Ectodermal cell (in vitro differentiated cells): ENCODE data around the gene ZNF132. TPM values are rescaled to one million over a fixed set of nuclear protein-coding genes. Genes with fewer than 3 reads are reported as not detected.
A peak's percentile ranks its signal among the peaks of the same experiment; 100 is the strongest.
"Not testable (repeated sequence)": the region's sequence is repeated elsewhere in the genome, so short reads cannot be mapped to it uniquely, and the experiment has no call there.

Experiments
- H3K27ac ChIP-seq: 2 replicates; pipeline ENCODE4 v1.7.0; 2013; ENCODE audit warnings: mild to moderate bottlenecking, low read depth, low read length; ENCODE audit not compliant: insufficient read depth, poor library complexity, severe bottlenecking
- H3K27me3 ChIP-seq: 2 replicates; pipeline ENCODE4 v1.7.0; 2013; ENCODE audit warnings: mild to moderate bottlenecking, low read length; ENCODE audit not compliant: insufficient read depth, control insufficient read depth, poor library complexity, severe bottlenecking
- H3K36me3 ChIP-seq: one replicate; pipeline ENCODE4 v1.7.0; 2013; ENCODE audit warnings: low read length; ENCODE audit not compliant: control insufficient read depth, insufficient read depth
- H3K4me1 ChIP-seq: one replicate; pipeline ENCODE4 v1.7.0; 2013; ENCODE audit warnings: low read length; ENCODE audit not compliant: control insufficient read depth, insufficient read depth
- H3K4me3 ChIP-seq: 2 replicates; pipeline ENCODE4 v1.7.0; 2013; ENCODE audit warnings: low read depth, low read length, control low read depth; ENCODE audit not compliant: insufficient read depth
- H3K9me3 ChIP-seq: 2 replicates; pipeline ENCODE4 v1.7.0; 2013; ENCODE audit warnings: mild to moderate bottlenecking, low read length, moderate library complexity; ENCODE audit not compliant: control insufficient read depth
- WGBS, 2 experiments: methylation state at CpG; one replicate each; pipeline ENCODE4 v1.1.7; 2013; ENCODE audit warnings: missing lambda C conversion rate in 2 of 2; 5-methylcytosine and 5-hydroxymethylcytosine counted together
- polyA plus RNA-seq, 4 experiments: library from polyadenylated mRNA; stranded (reverse); fragments of 50-300 nt; gene quantifications; one replicate each; pipeline ENCODE4 v1.2.3, GENCODE V29; 2013

The ZNF132 gene
- 2.9 TPM for polyA plus RNA-seq (2013, experiment 1 of 4)
- polyA plus RNA-seq (2013, experiment 2 of 4): 3.7 TPM
- polyA plus RNA-seq (2013, experiment 3 of 4): 3.6 TPM
- polyA plus RNA-seq (2013, experiment 4 of 4): 3.8 TPM

- Histone ChIP-seq H3K9me3 (peaks cover 3% of the 10 kb centered on the region), H3K27ac (no peak within 1 kb of the TSS), H3K36me3 (peaks cover 23% of the 10 kb centered on the region), H3K4me1 (no peaks in the 10 kb centered on the region), H3K27me3 (peaks cover 19% of the 10 kb centered on the region), H3K4me3 (peak within 1 kb of the TSS; percentile 69)
- WGBS, 2 experiments: 24 to 27% methylated on average over 59 of the region's 59 CpGs
These were observed at the start of gene ZNF132 for GRCh38 chr19:58439576-58440554. Gene ZNF132 (minus strand): TSS chr19:58440153. CDS start chr19:58439821, 332 bp downstream.

DNA sequence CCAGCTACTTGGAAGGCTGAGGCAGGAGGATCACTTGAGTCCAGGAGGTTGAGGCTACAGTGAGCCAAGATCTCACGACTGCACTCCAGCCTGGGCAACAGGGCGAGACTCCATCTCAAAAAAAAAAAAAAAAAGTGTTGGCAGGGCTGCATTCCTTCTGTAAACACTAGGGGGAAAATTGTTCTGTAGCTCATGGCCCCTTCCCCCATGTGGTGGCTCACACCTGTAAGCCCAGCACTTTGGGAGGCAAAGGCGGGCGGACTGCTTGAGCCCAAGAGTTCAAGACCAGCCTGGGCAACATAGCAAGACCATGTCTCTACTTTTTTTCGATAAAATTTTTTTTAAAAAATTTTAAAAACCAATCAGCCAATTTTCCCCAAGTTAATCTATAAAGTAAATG is 44.4 kb upstream of the ZNF132 start:
- H3K4me1 ChIP-seq, H3K36me3 ChIP-seq, H3K27ac ChIP-seq, H3K9me3 ChIP-seq, H3K27me3 ChIP-seq, H3K4me3 ChIP-seq: not testable (repeated sequence)
- WGBS, 2 experiments: 86 to 92% methylated on average over 5 of the region's 5 CpGs

GRCh38 chr19:58483776-58484175 is 43.8 kb upstream of the ZNF132 start:
- Histone ChIP-seq H3K27ac (no peak overlapping the region), H3K36me3 (no peaks in the 10 kb centered on the region), H3K9me3 (no peaks in the 10 kb centered on the region), H3K4me3 (no peak overlapping the region), H3K4me1 (no peaks in the 10 kb centered on the region), H3K27me3 (no peaks in the 10 kb centered on the region)
- 93 to 99% methylated on average over 2 of the region's 2 CpGs for WGBS, 2 experiments

- no peaks in the 10 kb centered on the region for H3K9me3 ChIP-seq
- no peaks in the 10 kb centered on the region for H3K4me1 ChIP-seq
- no peaks in the 10 kb centered on the region for H3K36me3 ChIP-seq
- WGBS, 2 experiments: 86 to 87% methylated on average over 7 of the region's 7 CpGs
- H3K27ac ChIP-seq: no peak overlapping the region
- H3K27me3 ChIP-seq: no peaks in the 10 kb centered on the region
- H3K4me3 ChIP-seq: no peak overlapping the region
These were observed 42.4 kb upstream of the ZNF132 start for GRCh38 chr19:58482372-58482771.

- no peak overlapping the region for H3K27ac ChIP-seq
- WGBS, 2 experiments: 81 to 84% methylated on average over 2 of the region's 2 CpGs
- H3K36me3 ChIP-seq: no peaks in the 10 kb centered on the region
- H3K4me3 ChIP-seq: no peak overlapping the region
- no peaks in the 10 kb centered on the region for H3K9me3 ChIP-seq
- no peaks in the 10 kb centered on the region for H3K27me3 ChIP-seq
- no peaks in the 10 kb centered on the region for H3K4me1 ChIP-seq
These were observed 40.9 kb upstream of the ZNF132 start for GRCh38 chr19:58480831-58481230.

GRCh38 chr19:58480481-58480830 is 40.5 kb upstream of the ZNF132 start:
- Histone ChIP-seq H3K36me3 (no peaks in the 10 kb centered on the region), H3K4me1 (no peaks in the 10 kb centered on the region), H3K27me3 (no peaks in the 10 kb centered on the region), H3K9me3 (no peaks in the 10 kb centered on the region), H3K27ac (no peak overlapping the region), H3K4me3 (no peak overlapping the region)
- 96% methylated on average over 20 of the region's 20 CpGs for WGBS, 2 experiments

- H3K36me3 ChIP-seq: no peaks in the 10 kb centered on the region
- no peaks in the 10 kb centered on the region for H3K4me1 ChIP-seq
- H3K4me3 ChIP-seq: no peak overlapping the region
- H3K27me3 ChIP-seq: no peaks in the 10 kb centered on the region
- no peak overlapping the region for H3K27ac ChIP-seq
- WGBS, 2 experiments: 89 to 93% methylated on average over 28 of the region's 28 CpGs
- H3K9me3 ChIP-seq: no peaks in the 10 kb centered on the region
These were observed 40.0 kb upstream of the ZNF132 start for GRCh38 chr19:58479736-58480480.

- no peak overlapping the region for H3K4me3 ChIP-seq
These were observed 39.4 kb upstream of the ZNF132 start for GRCh38 chr19:58479303-58479702.

DNA sequence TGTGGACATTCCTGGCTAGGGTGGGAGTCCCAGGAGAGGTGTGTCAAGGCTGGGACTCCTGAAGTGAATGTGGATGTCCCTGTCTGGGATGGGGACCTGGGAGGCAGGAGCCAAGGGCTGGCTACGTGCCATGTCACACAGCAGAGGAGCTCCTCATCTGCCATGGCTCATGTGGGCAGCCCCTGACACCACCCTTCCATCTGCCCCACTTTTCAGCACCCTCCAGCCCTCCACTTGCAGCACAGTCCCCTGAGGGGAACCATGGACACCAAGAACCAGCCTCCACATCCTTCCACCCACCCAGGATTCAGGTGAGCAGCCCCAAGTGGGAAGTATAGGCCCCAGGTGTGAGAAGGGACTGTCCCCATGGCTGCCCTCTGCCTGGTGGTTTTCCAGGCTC is 37.9 kb upstream of the ZNF132 start:
- H3K4me1 ChIP-seq: no peaks in the 10 kb centered on the region
- H3K4me3 ChIP-seq: no peak overlapping the region
- no peak overlapping the region for H3K27ac ChIP-seq
- 89 to 100% methylated on average over 1 of the region's 1 CpG for WGBS, 2 experiments
- no peaks in the 10 kb centered on the region for H3K9me3 ChIP-seq
- no peaks in the 10 kb centered on the region for H3K27me3 ChIP-seq
- H3K36me3 ChIP-seq: no peaks in the 10 kb centered on the region

More at GRCh38 chr19:58479303-58479702, 39.4 kb upstream of the ZNF132 start:
- Histone ChIP-seq H3K27me3 (no peaks in the 10 kb centered on the region), H3K27ac (no peak overlapping the region), H3K9me3 (no peaks in the 10 kb centered on the region), H3K36me3 (no peaks in the 10 kb centered on the region), H3K4me1 (no peaks in the 10 kb centered on the region)
- WGBS, 2 experiments: 93 to 94% methylated on average over 7 of the region's 7 CpGs

DNA sequence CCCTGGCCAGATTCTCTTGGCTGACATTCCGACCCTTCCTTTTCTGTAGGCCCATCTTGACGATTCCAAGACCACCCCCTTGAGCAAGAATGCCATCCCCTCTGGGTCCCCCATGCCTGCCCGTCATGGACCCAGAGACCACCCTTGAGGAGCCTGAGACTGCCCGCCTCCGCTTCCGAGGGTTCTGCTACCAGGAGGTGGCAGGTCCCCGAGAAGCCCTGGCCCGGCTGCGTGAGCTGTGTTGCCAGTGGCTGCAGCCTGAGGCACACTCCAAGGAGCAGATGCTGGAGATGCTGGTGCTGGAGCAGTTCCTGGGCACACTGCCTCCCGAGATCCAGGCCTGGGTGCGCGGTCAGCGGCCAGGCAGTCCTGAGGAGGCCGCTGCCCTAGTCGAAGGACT is 37.2 kb upstream of the ZNF132 start:
- H3K4me3 ChIP-seq: peak overlapping the region; percentile 72
- H3K36me3 ChIP-seq: no peaks in the 10 kb centered on the region
- H3K27ac ChIP-seq: no peak overlapping the region
- 91 to 93% methylated on average over 15 of the region's 15 CpGs for WGBS, 2 experiments
- no peaks in the 10 kb centered on the region for H3K4me1 ChIP-seq
- H3K27me3 ChIP-seq: no peaks in the 10 kb centered on the region
- H3K9me3 ChIP-seq: no peaks in the 10 kb centered on the region
